ENCODE results near the gene PBX1. TPM values are rescaled to one million over a fixed set of nuclear protein-coding genes. Genes with fewer than 3 reads are reported as not detected.

Gene PBX1
- total and polyA plus RNA-seq, 2 experiments from 2014 or later, result 40.0 to 104 TPM

DNA sequence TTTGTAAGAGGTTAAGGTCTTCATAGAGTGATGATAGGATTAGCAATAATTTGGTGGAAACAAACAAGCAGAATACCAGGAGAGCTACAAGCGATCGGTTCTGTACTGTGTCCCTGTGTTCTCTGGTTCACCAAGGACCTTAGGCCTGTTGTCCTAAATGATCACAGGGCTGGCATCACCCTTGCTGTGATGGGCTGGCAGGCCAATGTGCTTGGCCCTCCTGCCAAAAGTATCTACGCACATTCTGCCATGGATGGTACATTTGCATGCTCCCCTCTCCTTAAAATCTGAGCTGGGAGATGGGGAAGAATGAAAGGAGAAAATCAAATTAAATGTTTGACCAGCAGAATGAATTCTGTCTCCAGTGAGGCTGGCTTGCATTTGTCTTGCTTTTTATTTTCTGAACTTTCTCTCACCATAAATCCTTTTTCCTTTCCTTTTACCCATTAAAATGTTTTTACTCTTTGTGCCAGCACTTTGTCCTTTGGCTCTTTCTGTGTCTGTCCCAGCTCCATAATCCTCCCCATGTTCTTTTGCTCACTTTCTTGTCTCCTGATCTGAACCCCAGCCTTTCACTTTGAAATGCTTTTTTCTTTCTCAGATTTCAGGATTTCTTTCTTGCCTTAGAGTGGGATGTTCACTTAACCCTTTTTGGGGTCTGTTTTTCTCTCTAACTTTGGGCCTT lies 51.7 kb downstream of the PBX1 start:
- H3K4me2 ChIP-seq, result 0 out of 2 replicates have a peak overlapping the region, but pooled peaks have one; percentile 13
- H3K4me1 ChIP-seq (ENCODE audit: insufficient read depth), result peaks cover 83% of the 10 kb centered on the region
- no peak overlapping the region for H2AFZ ChIP-seq
- no peaks in the 10 kb centered on the region for H3K36me3 ChIP-seq (ENCODE audit: insufficient read depth)
- ATAC-seq (no peak), DNase-seq (ENCODE audit: low spot score) (no peak)
- H3K27me3 ChIP-seq (ENCODE audit: insufficient read depth), result no peaks in the 10 kb centered on the region
- TF ChIP-seq EZH2phosphoT487 (IDR thresholded peaks at IDR 0.05; ENCODE audit: unreplicated experiment), result no peak
- no peak for TF ChIP-seq REST (IDR thresholded peaks at IDR 0.05; ENCODE audit: unreplicated experiment)
- no peak for TF ChIP-seq CREB1 (CRISPR knock-in tag; IDR thresholded peaks at IDR 0.05; ENCODE audit: low read depth)
- TF ChIP-seq NANOG (IDR thresholded peaks at IDR 0.05; ENCODE audit: borderline replicate concordance), result no peak
- no peak for TF ChIP-seq ZNF114 (CRISPR knock-in tag; IDR thresholded peaks at IDR 0.05)
- no peak for TF ChIP-seq POLR2AphosphoS5 (IDR thresholded peaks at IDR 0.05; ENCODE audit: low read depth)
- no peak for TF ChIP-seq ZNF331 (CRISPR knock-in tag; IDR thresholded peaks at IDR 0.05; ENCODE audit: low read depth)
- TF ChIP-seq, protein P1, sequence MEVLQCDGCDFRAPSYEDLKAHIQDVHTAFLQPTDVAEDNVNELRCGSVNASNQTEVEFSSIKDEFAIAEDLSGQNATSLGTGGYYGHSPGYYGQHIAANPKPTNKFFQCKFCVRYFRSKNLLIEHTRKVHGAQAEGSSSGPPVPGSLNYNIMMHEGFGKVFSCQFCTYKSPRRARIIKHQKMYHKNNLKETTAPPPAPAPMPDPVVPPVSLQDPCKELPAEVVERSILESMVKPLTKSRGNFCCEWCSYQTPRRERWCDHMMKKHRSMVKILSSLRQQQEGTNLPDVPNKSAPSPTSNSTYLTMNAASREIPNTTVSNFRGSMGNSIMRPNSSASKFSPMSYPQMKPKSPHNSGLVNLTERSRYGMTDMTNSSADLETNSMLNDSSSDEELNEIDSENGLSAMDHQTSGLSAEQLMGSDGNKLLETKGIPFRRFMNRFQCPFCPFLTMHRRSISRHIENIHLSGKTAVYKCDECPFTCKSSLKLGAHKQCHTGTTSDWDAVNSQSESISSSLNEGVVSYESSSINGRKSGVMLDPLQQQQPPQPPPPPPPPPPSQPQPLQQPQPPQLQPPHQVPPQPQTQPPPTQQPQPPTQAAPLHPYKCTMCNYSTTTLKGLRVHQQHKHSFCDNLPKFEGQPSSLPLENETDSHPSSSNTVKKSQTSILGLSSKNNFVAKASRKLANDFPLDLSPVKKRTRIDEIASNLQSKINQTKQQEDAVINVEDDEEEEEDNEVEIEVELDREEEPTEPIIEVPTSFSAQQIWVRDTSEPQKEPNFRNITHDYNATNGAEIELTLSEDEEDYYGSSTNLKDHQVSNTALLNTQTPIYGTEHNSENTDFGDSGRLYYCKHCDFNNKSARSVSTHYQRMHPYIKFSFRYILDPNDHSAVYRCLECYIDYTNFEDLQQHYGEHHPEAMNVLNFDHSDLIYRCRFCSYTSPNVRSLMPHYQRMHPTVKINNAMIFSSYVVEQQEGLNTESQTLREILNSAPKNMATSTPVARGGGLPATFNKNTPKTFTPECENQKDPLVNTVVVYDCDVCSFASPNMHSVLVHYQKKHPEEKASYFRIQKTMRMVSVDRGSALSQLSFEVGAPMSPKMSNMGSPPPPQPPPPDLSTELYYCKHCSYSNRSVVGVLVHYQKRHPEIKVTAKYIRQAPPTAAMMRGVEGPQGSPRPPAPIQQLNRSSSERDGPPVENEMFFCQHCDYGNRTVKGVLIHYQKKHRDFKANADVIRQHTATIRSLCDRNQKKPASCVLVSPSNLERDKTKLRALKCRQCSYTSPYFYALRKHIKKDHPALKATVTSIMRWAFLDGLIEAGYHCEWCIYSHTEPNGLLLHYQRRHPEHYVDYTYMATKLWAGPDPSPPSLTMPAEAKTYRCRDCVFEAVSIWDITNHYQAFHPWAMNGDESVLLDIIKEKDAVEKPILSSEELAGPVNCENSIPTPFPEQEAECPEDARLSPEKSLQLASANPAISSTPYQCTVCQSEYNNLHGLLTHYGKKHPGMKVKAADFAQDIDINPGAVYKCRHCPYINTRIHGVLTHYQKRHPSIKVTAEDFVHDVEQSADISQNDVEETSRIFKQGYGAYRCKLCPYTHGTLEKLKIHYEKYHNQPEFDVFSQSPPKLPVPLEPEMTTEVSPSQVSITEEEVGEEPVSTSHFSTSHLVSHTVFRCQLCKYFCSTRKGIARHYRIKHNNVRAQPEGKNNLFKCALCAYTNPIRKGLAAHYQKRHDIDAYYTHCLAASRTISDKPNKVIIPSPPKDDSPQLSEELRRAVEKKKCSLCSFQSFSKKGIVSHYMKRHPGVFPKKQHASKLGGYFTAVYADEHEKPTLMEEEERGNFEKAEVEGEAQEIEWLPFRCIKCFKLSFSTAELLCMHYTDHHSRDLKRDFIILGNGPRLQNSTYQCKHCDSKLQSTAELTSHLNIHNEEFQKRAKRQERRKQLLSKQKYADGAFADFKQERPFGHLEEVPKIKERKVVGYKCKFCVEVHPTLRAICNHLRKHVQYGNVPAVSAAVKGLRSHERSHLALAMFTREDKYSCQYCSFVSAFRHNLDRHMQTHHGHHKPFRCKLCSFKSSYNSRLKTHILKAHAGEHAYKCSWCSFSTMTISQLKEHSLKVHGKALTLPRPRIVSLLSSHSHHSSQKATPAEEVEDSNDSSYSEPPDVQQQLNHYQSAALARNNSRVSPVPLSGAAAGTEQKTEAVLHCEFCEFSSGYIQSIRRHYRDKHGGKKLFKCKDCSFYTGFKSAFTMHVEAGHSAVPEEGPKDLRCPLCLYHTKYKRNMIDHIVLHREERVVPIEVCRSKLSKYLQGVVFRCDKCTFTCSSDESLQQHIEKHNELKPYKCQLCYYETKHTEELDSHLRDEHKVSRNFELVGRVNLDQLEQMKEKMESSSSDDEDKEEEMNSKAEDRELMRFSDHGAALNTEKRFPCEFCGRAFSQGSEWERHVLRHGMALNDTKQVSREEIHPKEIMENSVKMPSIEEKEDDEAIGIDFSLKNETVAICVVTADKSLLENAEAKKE (CRISPR knock-in tag; IDR thresholded peaks at IDR 0.05), result no peak
- TF ChIP-seq CTCF (conservative IDR thresholded peaks at IDR 0.05; ENCODE audit: low read depth in 2 of 2), result no peak
- TF ChIP-seq JUNB (IDR thresholded peaks at IDR 0.05; ENCODE audit: unreplicated experiment), result no peak
- no peak for TF ChIP-seq STAT1 (IDR thresholded peaks at IDR 0.05; ENCODE audit: unreplicated experiment)
- no peak for TF ChIP-seq ETS1 (IDR thresholded peaks at IDR 0.05)
- no peak for TF ChIP-seq EZH2 (IDR thresholded peaks at IDR 0.05; ENCODE audit: low read depth, unreplicated experiment)
- H3K4me1 Mint-ChIP-seq, result peaks cover 90% of the 10 kb centered on the region
- peak overlapping the region; percentile 86 for H3K27ac ChIP-seq (ENCODE audit: low read depth)
- no peaks in the 10 kb centered on the region for H3K9me3 Mint-ChIP-seq
- peaks cover 100% of the 10 kb centered on the region for H3K79me2 ChIP-seq (replicated peaks; ENCODE audit: insufficient read depth)
- H3K4me3 Mint-ChIP-seq, result no peak overlapping the region
- H3K27me3 Mint-ChIP-seq (ENCODE audit: insufficient read depth, low read depth, poor library complexity), result peaks cover 11% of the 10 kb centered on the region
- H4K20me1 ChIP-seq (replicated peaks; ENCODE audit: insufficient read depth), result peaks cover 26% of the 10 kb centered on the region
- no peaks in the 10 kb centered on the region; the same call in 1 of the 2 replicates for H3F3A ChIP-seq (replicated peaks; ENCODE audit: low read depth)
- peak overlapping the region; percentile 81 for H3K27ac Mint-ChIP-seq
- H3K36me3 Mint-ChIP-seq (ENCODE audit: low read depth), result peaks cover 17% of the 10 kb centered on the region; the same call in 2 of the 3 replicates
- no peaks in the 10 kb centered on the region for H3K9me2 ChIP-seq (ENCODE audit: insufficient read depth)
- H3K4me3 ChIP-seq, result no peak overlapping the region

Measured in GM23338 (cell line).